Endothelial cell of umbilical vein (primary cell): ENCODE results near the gene GRHPR. TPM values are rescaled to one million over a fixed set of nuclear protein-coding genes. Genes with fewer than 3 reads are reported as not detected.

ENCODE experiments used
- BruUV-seq: library from RNA; stranded (reverse); fragments of 400-500 nt; replicated peaks from 2 replicates; lab custom pipeline; 2021; lab: Mats Ljungman, UMichigan
- CTCF ChIA-PET: fragments of 300-600, 350-600 bp; sonication (Branson Sonifier 250); formaldehyde crosslinking; loops from one replicate; lab custom pipeline; 2021; ENCODE audit warnings: antibody characterized with exemption, inconsistent platforms; lab: Charles Lee
- POLR2A ChIA-PET: fragments of 300-600, 350-600 bp; sonication (Branson Sonifier 250); formaldehyde crosslinking; loops from one replicate; lab custom pipeline; 2021; ENCODE audit warnings: antibody characterized with exemption, inconsistent platforms; lab: Charles Lee
- DNase-seq: peaks from one replicate; pipeline ENCODE4 v3.0.0-alpha.2; 2011; ENCODE audit warnings: low read depth, low spot score
- FAIRE-seq: peaks from 2 replicates; lab custom pipeline; 2011; peaks lifted over from hg19 to GRCh38; lab: Jason Lieb, UNC
- H2AFZ ChIP-seq: 2 replicates; pipeline ENCODE4 v1.6.0; 2012; ENCODE audit warnings: low read depth, low read length, control low read depth, inconsistent platforms
- H3K27ac ChIP-seq: 2 replicates; pipeline ENCODE4 v1.5.1; 2011; ENCODE audit warnings: low read depth, mild to moderate bottlenecking, control low read depth, low read length, moderate library complexity; ENCODE audit not compliant: insufficient read depth
- H3K27me3 ChIP-seq, 2 experiments: 2 replicates each; pipeline versions ENCODE4 v1.6.0 to v1.6.1; 2011; ENCODE audit warnings: low read length in 2 of 2, mixed read lengths in 1 of 2; ENCODE audit not compliant: control insufficient read depth in 2 of 2, insufficient read depth in 2 of 2
- H3K36me3 ChIP-seq, 2 experiments: 2 replicates in 1 of 2; 3 replicates in 1 of 2; pipeline ENCODE4 v1.5.1; 2011; ENCODE audit warnings: low read length in 2 of 2, mild to moderate bottlenecking in 1 of 2, moderate library complexity in 1 of 2; ENCODE audit not compliant: control insufficient read depth in 2 of 2, insufficient read depth in 2 of 2; ENCODE audit errors: extremely low read depth in 1 of 2
- H3K4me1 ChIP-seq: 3 replicates; pipeline ENCODE4 v1.5.1; 2011; ENCODE audit warnings: mild to moderate bottlenecking, low read length; ENCODE audit not compliant: control insufficient read depth, insufficient read depth; ENCODE audit errors: extremely low read depth
- H3K4me2 ChIP-seq: 2 replicates; pipeline ENCODE4 v1.6.1; 2011; ENCODE audit warnings: low read length, control low read depth, mixed read lengths; ENCODE audit not compliant: insufficient read depth
- H3K4me3 ChIP-seq, 3 experiments: fragments of 200-600 bp in 1 of 3; sonication (generic), shearing (Covaris generic) in 1 of 3; replicated peaks in 1 of 3; 2 replicates each; pipeline ENCODE4 v1.5.1; 2011 to 2016; ENCODE audit warnings: control low read depth in 3 of 3, low read length in 3 of 3, mild to moderate bottlenecking in 2 of 3, inconsistent platforms in 1 of 3, low read depth in 1 of 3, moderate library complexity in 1 of 3; ENCODE audit not compliant: insufficient read depth in 1 of 3
- H3K79me2 ChIP-seq: 2 replicates; pipeline ENCODE4 v1.6.0; 2012; ENCODE audit warnings: low read length, inconsistent platforms; ENCODE audit not compliant: control insufficient read depth, insufficient read depth
- H3K9ac ChIP-seq: replicated peaks from 2 replicates; pipeline ENCODE3; 2011; ENCODE audit warnings: low read length, control low read depth; ENCODE audit not compliant: insufficient read depth; ENCODE audit errors: extremely low read depth
- H3K9me1 ChIP-seq: replicated peaks from 3 replicates; pipeline ENCODE4 v1.6.0; 2011; ENCODE audit warnings: mild to moderate bottlenecking, low read length; ENCODE audit not compliant: control insufficient read depth, insufficient read depth; ENCODE audit errors: extremely low read depth
- H3K9me3 ChIP-seq: replicated peaks from 2 replicates; pipeline ENCODE4 v1.5.1; 2012; ENCODE audit warnings: low read length, inconsistent platforms; ENCODE audit not compliant: control insufficient read depth, insufficient read depth
- H4K20me1 ChIP-seq: replicated peaks from 2 replicates; pipeline ENCODE3; 2011; ENCODE audit warnings: mild to moderate bottlenecking, low read length; ENCODE audit not compliant: control insufficient read depth, insufficient read depth; ENCODE audit errors: extremely low read depth
- CTCF ChIP-seq, 2 donors: IDR thresholded peaks; 1 replicate in 1 of 2; 2 replicates in 1 of 2; pipeline ENCODE4 v1.5.1; 2011; ENCODE audit warnings: low read length in 2 of 2, mild to moderate bottlenecking in 2 of 2, moderate library complexity in 2 of 2, control low read depth in 1 of 2, inconsistent platforms in 1 of 2, low read depth in 1 of 2; ENCODE audit not compliant: insufficient read depth in 1 of 2; ENCODE audit errors: extremely low read depth in 1 of 2
- EZH2 ChIP-seq: IDR thresholded peaks from 2 replicates; pipeline ENCODE4 v1.6.1; 2012; ENCODE audit warnings: borderline replicate concordance, low read depth, mild to moderate bottlenecking, moderate library complexity, low read length, inconsistent platforms; ENCODE audit not compliant: severe bottlenecking
- FOS ChIP-seq: IDR thresholded peaks from 2 replicates; pipeline ENCODE4 v1.6.1; 2011; ENCODE audit warnings: mild to moderate bottlenecking, low read length, moderate library complexity, borderline replicate concordance; ENCODE audit not compliant: insufficient read depth
- GATA2 ChIP-seq: IDR thresholded peaks from 2 replicates; pipeline ENCODE4 v1.7.0; 2011; ENCODE audit warnings: low read depth, mild to moderate bottlenecking, moderate library complexity, mixed read lengths, low read length; ENCODE audit not compliant: insufficient read length, insufficient read depth
- JUN ChIP-seq: IDR thresholded peaks from 2 replicates; pipeline ENCODE4 v1.6.1; 2011; ENCODE audit warnings: borderline replicate concordance, low read depth; ENCODE audit not compliant: insufficient read length, insufficient read depth
- MAX ChIP-seq: IDR thresholded peaks from 2 replicates; pipeline ENCODE4 v1.6.1; 2011; ENCODE audit not compliant: insufficient read depth, insufficient read length
- MYC ChIP-seq: IDR thresholded peaks from one replicate; pipeline ENCODE4 v1.6.1; 2011; ENCODE audit warnings: mild to moderate bottlenecking, low read depth, low read length
- POLR2A ChIP-seq: IDR thresholded peaks from 2 replicates; pipeline ENCODE4 v1.6.1; 2012; ENCODE audit warnings: low read depth, mild to moderate bottlenecking, control low read depth, low read length
- POLR2AphosphoS5 ChIP-seq: IDR thresholded peaks from 2 replicates; pipeline ENCODE4 v1.6.1; 2012; ENCODE audit warnings: low read depth, mild to moderate bottlenecking, control low read depth, low read length, moderate library complexity; ENCODE audit not compliant: insufficient read depth
- dilution Hi-C: fragments of 300-500 bp; cut with MboI; formaldehyde crosslinking; loops from one replicate; pipeline ENCODE4 v1.15.0; 2019; ENCODE audit warnings: low sequenced_read_pairs; ENCODE audit not compliant: extremely low pct_ligation_motif_present
- intact Hi-C: fragments of 100-400 bp; cut with micrococcal nuclease; formaldehyde crosslinking; loops from one replicate; pipeline ENCODE4 v1.10.0; 2022
- polyA plus RNA-seq, 4 experiments: library from polyadenylated mRNA; depleted of rRNA in 3 of 4; stranded (reverse) in 3 of 4; unstranded in 1 of 4; fragments of >200 nt; gene quantifications; 2 replicates each; pipeline versions ENCODE4 v1.2.1 to v1.2.3, GENCODE V29; 2011 to 2012; ENCODE audit warnings: missing spikeins in 1 of 4
- total RNA-seq: library from RNA; stranded (reverse); gene quantifications from 2 replicates; pipeline ENCODE4 v1.2.3, GENCODE V29; 2021

The GRHPR gene
- total and polyA plus RNA-seq, 2 donors (not counting 3 experiments of a cell fraction or from before 2014, with no cell fraction given) = 91.2 to 247 TPM

GRCh38 chr9:37408933-37409710 lies 13.4 kb upstream of the GRHPR start:
- Histone ChIP-seq H3K4me3 (no peak overlapping the region), H3K4me1 (no peaks in the 10 kb centered on the region), H2AFZ (no peak overlapping the region), H3K36me3 (no peaks in the 10 kb centered on the region), H3K27me3 (peaks cover 2 to 15% of the 10 kb centered on the region in 2 experiments), H3K9ac (no peak overlapping the region), H3K4me2 (no peak overlapping the region), H3K79me2 (no peaks in the 10 kb centered on the region), H3K27ac (no peak overlapping the region), H3K9me1 (no peaks in the 10 kb centered on the region), H3K9me3 (no peaks in the 10 kb centered on the region), H4K20me1 (no peaks in the 10 kb centered on the region)
- dilution Hi-C loops (no loop called here), intact Hi-C loops (no loop called here)
- ChIA-PET POLR2A (no interaction called here), CTCF (interaction anchor here (0.7 kb wide), 1 partner anchor 413 kb away, joined by 3 read pairs; no protein-coding TSS in a partner anchor)
- no TSS peak for BruUV-seq
- FAIRE-seq (no peak), DNase-seq (no peak)
- TF ChIP-seq FOS = no peak
- no peak for TF ChIP-seq MAX
- TF ChIP-seq GATA2 = no peak
- no peak for TF ChIP-seq POLR2A
- no peak for TF ChIP-seq CTCF (IDR thresholded peaks at IDR 0.05; ENCODE audit: extremely low read depth in 1 of 2, insufficient read depth in 1 of 2, low read depth in 1 of 2, low read length in 2 of 2)
- no peak for TF ChIP-seq JUN
- TF ChIP-seq MYC = no peak
- no peak for TF ChIP-seq POLR2AphosphoS5
- no peak for TF ChIP-seq EZH2
